ENCODE results near the gene SYVN1. TPM values are rescaled to one million over a fixed set of nuclear protein-coding genes. Genes with fewer than 3 reads are reported as not detected.

The SYVN1 gene
- total RNA-seq, 4 donors from 2014 or later: 20.5 to 72.6 (median 51.9) TPM

DNA sequence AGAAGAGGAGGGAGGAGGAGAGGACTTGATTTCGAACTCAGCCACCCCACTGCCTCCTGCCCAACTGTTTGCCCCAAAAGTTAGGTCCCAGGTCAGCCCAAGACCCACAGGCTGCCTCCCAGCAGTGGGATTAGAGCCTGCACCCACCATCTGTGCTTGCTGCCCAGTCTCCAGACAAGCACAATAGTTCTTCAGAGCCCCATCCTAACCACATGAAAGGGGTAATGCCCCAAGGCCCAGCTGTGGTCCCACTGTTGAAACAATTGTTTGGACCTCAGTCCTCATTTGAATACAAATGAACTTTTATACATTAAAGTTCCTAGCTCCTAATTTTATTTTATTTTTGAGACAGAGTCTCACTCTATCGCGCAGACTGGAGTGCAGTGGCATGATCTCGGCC lies 43.7 kb downstream of the SYVN1 start:
- Histone ChIP-seq H3K9me3 (no peaks in the 10 kb centered on the region), H3K27me3 (no peaks in the 10 kb centered on the region), H3K4me1 (peaks cover 0 to 3% (median 2%) of the 10 kb centered on the region in 4 donors), H3K36me3 (peaks cover 0 to 12% (median 0%) of the 10 kb centered on the region in 4 donors), H3K27ac (no peak overlapping the region), H3K4me3 (no peak overlapping the region)
- intact Hi-C loops (cut with DNase I; ENCODE audit: low total_unique reads): no loop called here
- no peak for TF ChIP-seq EP300 (IDR thresholded peaks at IDR 0.05; ENCODE audit: low read depth)
- no peak for TF ChIP-seq POLR2A (IDR thresholded peaks at IDR 0.05)
- TF ChIP-seq POLR2AphosphoS5 (IDR thresholded peaks at IDR 0.05): no peak
- TF ChIP-seq, protein P1, sequence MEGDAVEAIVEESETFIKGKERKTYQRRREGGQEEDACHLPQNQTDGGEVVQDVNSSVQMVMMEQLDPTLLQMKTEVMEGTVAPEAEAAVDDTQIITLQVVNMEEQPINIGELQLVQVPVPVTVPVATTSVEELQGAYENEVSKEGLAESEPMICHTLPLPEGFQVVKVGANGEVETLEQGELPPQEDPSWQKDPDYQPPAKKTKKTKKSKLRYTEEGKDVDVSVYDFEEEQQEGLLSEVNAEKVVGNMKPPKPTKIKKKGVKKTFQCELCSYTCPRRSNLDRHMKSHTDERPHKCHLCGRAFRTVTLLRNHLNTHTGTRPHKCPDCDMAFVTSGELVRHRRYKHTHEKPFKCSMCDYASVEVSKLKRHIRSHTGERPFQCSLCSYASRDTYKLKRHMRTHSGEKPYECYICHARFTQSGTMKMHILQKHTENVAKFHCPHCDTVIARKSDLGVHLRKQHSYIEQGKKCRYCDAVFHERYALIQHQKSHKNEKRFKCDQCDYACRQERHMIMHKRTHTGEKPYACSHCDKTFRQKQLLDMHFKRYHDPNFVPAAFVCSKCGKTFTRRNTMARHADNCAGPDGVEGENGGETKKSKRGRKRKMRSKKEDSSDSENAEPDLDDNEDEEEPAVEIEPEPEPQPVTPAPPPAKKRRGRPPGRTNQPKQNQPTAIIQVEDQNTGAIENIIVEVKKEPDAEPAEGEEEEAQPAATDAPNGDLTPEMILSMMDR (IDR thresholded peaks at IDR 0.05): no peak
- DNase-seq: no peak
- 94% methylated on average over 4 of the region's 4 CpGs; no CpG with 5 or more reads in 1 of the 2 donors for WGBS, 2 donors (ENCODE audit: low coverage in 1 of 2)
- in situ Hi-C loops (cut with MboI; ENCODE audit: low pct_ligation_motif_present in 1 of 4, low pct_unique_long_range_greater_than_20kb in 1 of 4, low sequenced_read_pairs in 3 of 4): no loop called here

DNA sequence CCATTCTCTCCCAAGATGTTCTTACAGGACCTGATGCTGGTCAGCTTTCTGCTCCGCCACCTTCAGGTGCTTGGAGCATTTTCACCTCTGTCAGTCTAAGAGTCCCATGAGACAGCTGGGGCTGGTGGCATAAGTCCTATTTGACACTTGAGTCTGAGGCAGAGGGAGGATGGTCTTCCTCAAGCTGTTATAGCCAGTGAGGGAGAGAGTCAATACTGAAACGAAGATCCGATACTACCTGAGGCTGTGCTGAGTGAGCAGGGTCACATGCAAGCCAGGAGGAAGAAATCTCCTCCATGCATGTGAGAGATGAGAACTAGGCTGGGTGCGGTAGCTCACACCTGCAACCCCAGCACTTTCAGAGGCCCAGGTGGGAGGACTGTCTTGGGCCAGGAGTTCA lies 44.7 kb downstream of the SYVN1 start:
- Histone ChIP-seq H3K27ac (no peak overlapping the region), H3K9me3 (no peaks in the 10 kb centered on the region), H3K27me3 (no peaks in the 10 kb centered on the region), H3K36me3 (peaks cover 0 to 12% (median 0%) of the 10 kb centered on the region in 4 donors), H3K4me1 (peaks cover 5 to 11% (median 6%) of the 10 kb centered on the region in 4 donors), H3K4me3 (no peak overlapping the region)
- intact Hi-C loops (cut with DNase I; ENCODE audit: low total_unique reads) (no loop called here), in situ Hi-C loops (cut with MboI; ENCODE audit: low pct_ligation_motif_present in 1 of 4, low pct_unique_long_range_greater_than_20kb in 1 of 4, low sequenced_read_pairs in 3 of 4) (no loop called here)
- no peak for DNase-seq
- 86% methylated on average over 4 of the region's 4 CpGs; no CpG with 5 or more reads in 1 of the 2 donors for WGBS, 2 donors (ENCODE audit: low coverage in 1 of 2)
- no peak for TF ChIP-seq EP300 (IDR thresholded peaks at IDR 0.05; ENCODE audit: low read depth)
- TF ChIP-seq, protein P1 (IDR thresholded peaks at IDR 0.05): no peak
- no peak for TF ChIP-seq POLR2A (IDR thresholded peaks at IDR 0.05)
- TF ChIP-seq POLR2AphosphoS5 (IDR thresholded peaks at IDR 0.05): no peak

DNA sequence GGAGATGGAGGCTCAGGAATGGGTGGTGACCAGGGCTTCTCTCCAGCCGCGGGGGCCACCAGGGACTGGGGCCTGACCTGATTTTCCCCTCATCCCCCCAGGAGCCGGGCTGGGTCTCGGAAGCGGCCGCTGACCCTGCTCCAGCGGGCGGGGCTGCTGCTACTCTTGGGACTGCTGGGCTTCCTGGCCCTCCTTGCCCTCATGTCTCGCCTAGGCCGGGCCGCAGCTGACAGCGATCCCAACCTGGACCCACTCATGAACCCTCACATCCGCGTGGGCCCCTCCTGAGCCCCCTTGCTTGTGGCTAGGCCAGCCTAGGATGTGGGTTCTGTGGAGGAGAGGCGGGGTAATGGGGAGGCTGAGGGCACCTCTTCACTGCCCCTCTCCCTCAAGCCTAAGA lies 46.5 kb downstream of the SYVN1 start:
- 98% methylated on average over 15 of the region's 15 CpGs; no CpG with 5 or more reads in 1 of the 2 donors for WGBS, 2 donors (ENCODE audit: low coverage in 1 of 2)

DNA sequence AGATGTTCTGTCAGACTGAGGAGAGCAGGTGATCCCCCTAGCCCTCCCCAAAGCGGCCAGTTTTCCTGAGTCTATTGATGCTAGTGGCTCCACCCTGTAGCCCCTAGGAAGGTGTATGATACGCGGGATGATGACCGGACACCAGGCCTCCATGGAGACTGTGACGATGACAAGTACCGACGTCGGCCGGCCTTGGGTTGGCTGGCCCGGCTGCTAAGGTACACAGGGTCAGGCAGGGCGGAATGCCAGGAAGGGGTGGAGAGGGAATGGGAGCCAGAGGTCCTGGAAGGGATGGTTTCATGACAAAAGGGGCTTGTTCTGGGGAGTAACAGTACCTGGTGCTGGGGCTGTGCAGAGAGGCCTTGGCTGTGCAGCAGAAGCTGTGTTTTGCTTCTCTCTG lies 47.1 kb downstream of the SYVN1 start:
- Histone ChIP-seq H3K4me1 (peaks cover 11 to 21% (median 15%) of the 10 kb centered on the region in 4 donors), H3K36me3 (peaks cover 0 to 12% (median 0%) of the 10 kb centered on the region in 4 donors), H3K4me3 (no peak overlapping the region), H3K27ac (no peak overlapping the region), H3K9me3 (no peaks in the 10 kb centered on the region), H3K27me3 (no peaks in the 10 kb centered on the region)
- 90 to 95% methylated on average over 10 to 11 of the region's 11 CpGs for WGBS, 2 donors (ENCODE audit: low coverage in 1 of 2)
- no peak for TF ChIP-seq EP300 (IDR thresholded peaks at IDR 0.05; ENCODE audit: low read depth)
- no peak for TF ChIP-seq POLR2AphosphoS5 (IDR thresholded peaks at IDR 0.05)
- intact Hi-C loops (cut with DNase I; ENCODE audit: low total_unique reads): no loop called here
- in situ Hi-C loops (cut with MboI; ENCODE audit: low pct_ligation_motif_present in 1 of 4, low pct_unique_long_range_greater_than_20kb in 1 of 4, low sequenced_read_pairs in 3 of 4): no loop called here
- no peak for DNase-seq

More for the DNA sequence above, 46.5 kb downstream of the SYVN1 start:
- intact Hi-C loops (cut with DNase I; ENCODE audit: low total_unique reads) (no loop called here), in situ Hi-C loops (cut with MboI; ENCODE audit: low pct_ligation_motif_present in 1 of 4, low pct_unique_long_range_greater_than_20kb in 1 of 4, low sequenced_read_pairs in 3 of 4) (no loop called here)
- Histone ChIP-seq H3K4me1 (peaks cover 11 to 21% (median 15%) of the 10 kb centered on the region in 4 donors), H3K27me3 (no peaks in the 10 kb centered on the region), H3K4me3 (no peak overlapping the region), H3K36me3 (peaks cover 0 to 12% (median 0%) of the 10 kb centered on the region in 4 donors), H3K27ac (no peak overlapping the region), H3K9me3 (no peaks in the 10 kb centered on the region)
- TF ChIP-seq POLR2AphosphoS5 (IDR thresholded peaks at IDR 0.05): no peak
- no peak for TF ChIP-seq EP300 (IDR thresholded peaks at IDR 0.05; ENCODE audit: low read depth)
- no peak for TF ChIP-seq POLR2A (IDR thresholded peaks at IDR 0.05)
- TF ChIP-seq, protein P1 (IDR thresholded peaks at IDR 0.05): no peak
- DNase-seq: no peak

DNA sequence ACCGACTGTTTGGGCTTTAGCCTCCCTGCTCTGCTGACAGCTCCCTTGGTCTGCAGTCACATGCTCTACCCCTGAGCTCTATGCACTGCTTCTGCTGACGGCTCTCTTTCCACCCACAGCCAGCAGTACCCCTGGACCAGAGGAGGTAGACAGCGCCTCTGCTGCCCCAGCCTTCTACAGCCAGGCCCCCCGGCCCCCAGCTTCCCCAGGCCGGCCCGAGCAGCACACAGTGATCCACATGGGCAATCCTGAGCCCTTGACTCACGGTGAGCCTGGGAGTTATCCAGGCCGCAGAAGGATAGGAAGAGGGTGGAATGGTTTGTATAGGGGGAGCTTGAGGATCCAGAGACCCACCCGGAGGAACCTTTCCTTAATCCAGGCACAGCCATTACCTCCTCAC lies 47.5 kb downstream of the SYVN1 start:
- WGBS, 2 donors (ENCODE audit: low coverage in 1 of 2): 91% methylated on average over 9 of the region's 9 CpGs; no CpG with 5 or more reads in 1 of the 2 donors
- no peak for TF ChIP-seq POLR2AphosphoS5 (IDR thresholded peaks at IDR 0.05)
- TF ChIP-seq, protein P1 (IDR thresholded peaks at IDR 0.05): no peak
- TF ChIP-seq POLR2A (IDR thresholded peaks at IDR 0.05): no peak
- TF ChIP-seq EP300 (IDR thresholded peaks at IDR 0.05; ENCODE audit: low read depth): no peak
- H3K4me3 ChIP-seq: no peak overlapping the region
- H3K27me3 ChIP-seq: no peaks in the 10 kb centered on the region
- H3K4me1 ChIP-seq: peaks cover 11 to 21% (median 15%) of the 10 kb centered on the region in 4 donors
- intact Hi-C loops (cut with DNase I; ENCODE audit: low total_unique reads) (no loop called here), in situ Hi-C loops (cut with MboI; ENCODE audit: low pct_ligation_motif_present in 1 of 4, low pct_unique_long_range_greater_than_20kb in 1 of 4, low sequenced_read_pairs in 3 of 4) (no loop called here)
- no peak overlapping the region for H3K27ac ChIP-seq
- H3K9me3 ChIP-seq: no peaks in the 10 kb centered on the region
- no peak for DNase-seq
- H3K36me3 ChIP-seq: peaks cover 0 to 12% (median 0%) of the 10 kb centered on the region in 4 donors
